Measurements from ENCODE around the gene DMBT1. TPM values are rescaled to one million over a fixed set of nuclear protein-coding genes. Genes with fewer than 3 reads are reported as not detected.
A peak's percentile ranks its signal among the peaks of the same experiment; 100 is the strongest.

Gene DMBT1
- total and polyA plus RNA-seq, 2 experiments from 2014 or later, result not detected

- DNase-seq (ENCODE audit: low read depth in 1 of 2, low spot score in 1 of 2), result no peak
- H3K4me1 ChIP-seq (ENCODE audit: low read depth), result no peaks in the 10 kb centered on the region
- no peaks in the 10 kb centered on the region for H3K27me3 ChIP-seq
- peaks cover 5% of the 10 kb centered on the region for H3K36me3 ChIP-seq
- H3K27ac ChIP-seq, result no peak overlapping the region
- no peak overlapping the region for H3K4me3 ChIP-seq
- TF ChIP-seq CTCF (IDR thresholded peaks at IDR 0.05; ENCODE audit: low read depth, low read length), result no peak
- H3K9me3 ChIP-seq (ENCODE audit: low read depth), result no peaks in the 10 kb centered on the region
Measured at GRCh38 chr10:122516734-122517133, 43.8 kb upstream of the DMBT1 start.

GRCh38 chr10:122519144-122519543 is 41.4 kb upstream of the DMBT1 start:
- H3K9me3 ChIP-seq (ENCODE audit: low read depth), result no peaks in the 10 kb centered on the region
- no peak for DNase-seq (ENCODE audit: low read depth in 1 of 2, low spot score in 1 of 2)
- no peaks in the 10 kb centered on the region for H3K4me1 ChIP-seq (ENCODE audit: low read depth)
- H3K27ac ChIP-seq, result no peak overlapping the region
- H3K36me3 ChIP-seq, result peaks cover 2% of the 10 kb centered on the region
- no peaks in the 10 kb centered on the region for H3K27me3 ChIP-seq
- H3K4me3 ChIP-seq, result no peak overlapping the region
- no peak for TF ChIP-seq CTCF (IDR thresholded peaks at IDR 0.05; ENCODE audit: low read depth, low read length)

- Histone ChIP-seq H3K4me1 (ENCODE audit: low read depth) (no peaks in the 10 kb centered on the region), H3K27ac (no peak overlapping the region), H3K9me3 (ENCODE audit: low read depth) (no peaks in the 10 kb centered on the region), H3K4me3 (no peak overlapping the region), H3K27me3 (no peaks in the 10 kb centered on the region), H3K36me3 (no peaks in the 10 kb centered on the region)
- TF ChIP-seq CTCF (IDR thresholded peaks at IDR 0.05; ENCODE audit: low read depth, low read length), result no peak
- DNase-seq (ENCODE audit: low read depth in 1 of 2, low spot score in 1 of 2), result no peak
Measured at GRCh38 chr10:122519873-122520272, 40.7 kb upstream of the DMBT1 start.

- Histone ChIP-seq H3K27ac (no peak overlapping the region), H3K27me3 (no peaks in the 10 kb centered on the region), H3K4me1 (ENCODE audit: low read depth) (no peaks in the 10 kb centered on the region), H3K9me3 (ENCODE audit: low read depth) (no peaks in the 10 kb centered on the region), H3K36me3 (no peaks in the 10 kb centered on the region), H3K4me3 (no peak overlapping the region)
- no peak for TF ChIP-seq CTCF (IDR thresholded peaks at IDR 0.05; ENCODE audit: low read depth, low read length)
- DNase-seq (ENCODE audit: low read depth in 1 of 2, low spot score in 1 of 2), result peak in 1 of 2 donors; percentile 21
Measured at GRCh38 chr10:122521011-122521410, 39.5 kb upstream of the DMBT1 start.

GRCh38 chr10:122524811-122525210 is 35.7 kb upstream of the DMBT1 start:
- H3K4me1 ChIP-seq (ENCODE audit: low read depth), result no peaks in the 10 kb centered on the region
- no peak for DNase-seq (ENCODE audit: low read depth in 1 of 2, low spot score in 1 of 2)

More at GRCh38 chr10:122524811-122525210, 35.7 kb upstream of the DMBT1 start:
- H3K27me3 ChIP-seq, result no peaks in the 10 kb centered on the region
- no peak overlapping the region for H3K27ac ChIP-seq
- H3K4me3 ChIP-seq, result no peak overlapping the region
- no peaks in the 10 kb centered on the region for H3K9me3 ChIP-seq (ENCODE audit: low read depth)
- TF ChIP-seq CTCF (IDR thresholded peaks at IDR 0.05; ENCODE audit: low read depth, low read length), result no peak
- H3K36me3 ChIP-seq, result no peaks in the 10 kb centered on the region

Measured in cardiac muscle cell (in vitro differentiated cells and primary cell).